NCI-H2196 treated with DMSO at 0.1 percent for 48 hours (cell line): Measurements from ENCODE around the gene GABBR2.

Experiments used
- DNase-seq: peaks from one replicate; lab custom pipeline; 2025; ENCODE audit not compliant: unreplicated experiment; lab: John Stamatoyannopoulos, UW

The GABBR2 gene

GRCh38 chr9:98449871-98450270 lies 258.9 kb downstream of the GABBR2 start:
- no peak for DNase-seq

DNA sequence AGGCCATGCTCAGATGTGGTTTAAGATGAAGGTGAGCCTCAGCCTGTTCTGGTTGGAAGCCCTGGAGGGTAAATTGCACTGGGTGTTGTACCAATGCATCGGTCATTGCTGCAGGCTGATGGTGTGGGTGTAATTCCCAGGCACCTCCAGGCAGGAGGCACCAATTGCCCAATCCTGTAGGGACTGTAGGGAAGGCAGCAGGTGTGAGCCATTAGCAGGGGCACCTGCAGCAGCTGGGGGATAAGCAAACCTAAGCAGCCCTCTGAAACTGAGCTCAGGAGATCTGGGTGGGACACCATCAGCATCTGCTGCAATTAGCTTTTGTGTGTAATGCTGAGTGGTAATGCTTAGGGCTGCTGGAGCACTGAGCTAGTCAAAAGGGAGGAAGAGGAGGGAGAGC lies 263.2 kb downstream of the GABBR2 start:
- no peak for DNase-seq

DNA sequence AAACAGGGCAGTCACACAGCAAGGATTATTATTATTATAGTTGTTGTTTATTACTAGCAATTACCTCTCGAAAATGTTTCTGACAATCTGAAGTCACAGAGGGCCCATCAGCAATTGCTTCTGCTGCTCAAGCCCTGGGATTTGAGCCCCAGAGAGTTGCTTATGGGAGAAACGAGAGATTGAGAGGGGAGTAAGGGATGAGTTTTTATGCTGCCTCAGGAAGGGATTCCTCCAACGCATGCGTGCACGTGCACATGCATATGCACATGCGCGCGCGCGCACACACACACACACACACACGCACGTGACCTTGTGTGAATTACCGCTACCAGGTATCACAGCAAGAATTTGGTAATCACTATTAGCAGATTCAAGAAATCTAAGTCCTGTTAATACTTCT lies 264.1 kb downstream of the GABBR2 start:
- no peak for DNase-seq

DNA sequence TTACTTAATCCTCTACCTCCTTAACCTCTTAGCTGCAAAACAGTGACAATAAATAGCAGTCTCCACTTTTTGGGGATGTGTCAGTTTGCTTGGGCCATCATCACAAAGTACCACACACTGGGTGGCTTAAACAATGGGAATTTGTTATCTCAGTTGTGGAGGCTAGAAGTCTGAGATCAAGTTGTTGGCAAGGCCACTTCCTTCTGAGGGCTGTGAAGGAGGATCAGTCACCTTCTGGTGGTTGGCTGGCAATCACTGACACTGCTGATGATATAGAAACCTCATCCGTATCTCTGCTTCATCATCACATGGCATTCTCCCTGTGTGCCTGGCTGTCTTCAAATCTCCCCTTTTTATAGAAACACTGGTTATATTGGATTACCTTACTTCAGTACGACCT lies 266.2 kb downstream of the GABBR2 start:
- DNase-seq = no peak

- DNase-seq = no peak
These were observed 266.6 kb downstream of the GABBR2 start for GRCh38 chr9:98442114-98442513.

GRCh38 chr9:98438666-98439065 lies 270.1 kb downstream of the GABBR2 start:
- no peak for DNase-seq

DNA sequence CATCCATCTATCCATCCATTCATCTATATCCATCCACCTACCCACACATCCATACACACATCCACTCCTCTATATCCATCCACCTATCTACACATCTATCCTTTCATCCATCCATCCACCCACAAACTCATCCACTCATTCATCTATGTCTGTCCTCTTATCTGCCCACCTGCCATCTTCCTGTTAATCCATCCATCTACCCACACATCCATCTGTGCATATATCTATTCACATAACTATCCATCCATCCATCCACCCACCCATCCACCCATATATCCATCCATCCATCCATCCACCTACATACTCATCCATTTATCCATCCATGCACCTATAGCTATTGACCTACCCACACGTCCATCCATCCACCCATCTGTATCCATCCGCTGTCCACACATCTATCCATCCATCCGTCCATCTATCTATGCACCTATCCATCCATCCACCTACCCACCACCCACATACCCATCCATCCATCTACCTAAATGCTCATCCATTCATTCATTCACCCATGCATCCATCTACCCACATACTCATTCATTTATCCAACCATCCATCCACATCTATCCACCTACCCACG lies 271.2 kb downstream of the GABBR2 start:
- DNase-seq = no peak

GRCh38 chr9:98432960-98433359 lies 275.8 kb downstream of the GABBR2 start:
- no peak for DNase-seq

GRCh38 chr9:98432134-98432533 lies 276.6 kb downstream of the GABBR2 start:
- no peak for DNase-seq

DNA sequence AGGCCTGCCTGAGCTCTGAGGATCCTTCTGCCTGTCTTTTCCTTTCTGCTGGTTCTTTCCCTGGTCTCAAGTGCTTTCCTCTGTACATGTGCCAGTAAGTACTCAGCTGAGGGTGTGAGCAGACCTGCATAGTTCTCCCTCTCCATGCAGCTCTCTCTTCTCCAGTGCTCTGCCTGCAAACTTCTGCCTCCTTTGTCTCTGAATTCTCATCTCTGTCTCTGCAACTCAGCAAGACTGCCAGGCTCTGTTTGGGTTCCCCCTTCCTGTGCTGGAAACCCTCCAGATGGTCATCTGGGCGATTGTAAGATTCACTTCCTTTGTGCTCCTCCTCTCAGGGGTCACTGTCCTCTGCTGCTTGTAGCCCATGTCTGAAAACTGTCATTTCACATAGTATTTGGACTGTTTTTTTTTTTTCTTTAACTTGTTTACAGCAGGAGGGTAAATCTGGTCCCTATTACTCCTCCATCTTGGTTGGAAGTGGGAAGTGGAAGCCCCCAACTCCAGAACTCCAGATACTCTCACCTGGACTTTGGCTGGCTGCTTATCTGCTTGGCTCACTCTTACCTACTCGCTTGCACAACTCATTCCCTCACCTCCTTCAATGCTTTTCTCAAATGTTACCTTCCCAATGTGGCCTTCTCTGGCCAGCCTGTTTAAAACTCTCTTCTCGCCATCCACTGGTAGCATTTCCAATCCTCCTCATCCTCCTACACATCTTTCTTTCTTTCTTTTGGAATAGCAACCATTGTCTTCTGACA lies 278.0 kb downstream of the GABBR2 start:
- DNase-seq = no peak

GRCh38 chr9:98429613-98430012 lies 279.1 kb downstream of the GABBR2 start:
- DNase-seq = no peak

GRCh38 chr9:98428454-98428853 lies 280.3 kb downstream of the GABBR2 start:
- DNase-seq = no peak

DNA sequence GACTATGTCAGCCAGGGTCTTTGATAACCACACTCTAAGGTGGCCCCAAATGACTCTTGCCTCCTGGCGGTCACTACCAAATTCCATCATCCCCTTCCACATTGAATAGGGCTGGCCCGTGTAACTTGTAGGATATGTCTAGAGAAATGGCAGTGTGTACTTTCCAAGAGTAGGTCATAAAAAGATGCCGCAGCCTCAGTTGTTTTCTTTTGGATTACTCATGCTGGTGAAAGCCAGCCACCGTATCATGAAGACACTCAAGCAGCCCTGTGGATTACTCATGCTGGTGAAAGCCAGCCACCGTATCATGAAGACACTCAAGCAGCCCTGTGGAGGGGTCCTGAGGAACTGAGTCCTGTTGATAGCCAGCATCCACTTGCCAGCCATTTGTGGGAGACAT lies 281.2 kb downstream of the GABBR2 start:
- DNase-seq = no peak

GRCh38 chr9:98425079-98425478 lies 283.7 kb downstream of the GABBR2 start:
- DNase-seq = no peak

DNA sequence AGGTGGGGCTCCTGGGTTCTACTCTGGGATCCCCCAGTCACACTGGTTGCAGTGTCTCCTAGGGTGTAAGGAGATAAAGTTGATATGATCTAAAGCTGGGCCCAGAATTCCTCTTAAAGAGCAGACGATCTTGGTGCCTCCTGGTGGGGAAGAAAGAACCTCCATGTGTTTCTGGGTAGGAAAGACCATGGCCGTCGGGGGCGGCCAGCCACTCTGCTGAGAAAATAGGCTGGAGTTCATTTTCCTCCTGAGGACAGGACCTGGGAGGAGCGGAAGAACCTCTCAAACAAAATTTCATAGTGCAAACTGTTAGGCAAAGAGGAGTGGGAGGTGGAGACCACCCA lies 289.5 kb downstream of the GABBR2 start:
- DNase-seq = no peak

- no peak for DNase-seq
These were observed 290.0 kb downstream of the GABBR2 start for GRCh38 chr9:98418578-98419259.

DNA sequence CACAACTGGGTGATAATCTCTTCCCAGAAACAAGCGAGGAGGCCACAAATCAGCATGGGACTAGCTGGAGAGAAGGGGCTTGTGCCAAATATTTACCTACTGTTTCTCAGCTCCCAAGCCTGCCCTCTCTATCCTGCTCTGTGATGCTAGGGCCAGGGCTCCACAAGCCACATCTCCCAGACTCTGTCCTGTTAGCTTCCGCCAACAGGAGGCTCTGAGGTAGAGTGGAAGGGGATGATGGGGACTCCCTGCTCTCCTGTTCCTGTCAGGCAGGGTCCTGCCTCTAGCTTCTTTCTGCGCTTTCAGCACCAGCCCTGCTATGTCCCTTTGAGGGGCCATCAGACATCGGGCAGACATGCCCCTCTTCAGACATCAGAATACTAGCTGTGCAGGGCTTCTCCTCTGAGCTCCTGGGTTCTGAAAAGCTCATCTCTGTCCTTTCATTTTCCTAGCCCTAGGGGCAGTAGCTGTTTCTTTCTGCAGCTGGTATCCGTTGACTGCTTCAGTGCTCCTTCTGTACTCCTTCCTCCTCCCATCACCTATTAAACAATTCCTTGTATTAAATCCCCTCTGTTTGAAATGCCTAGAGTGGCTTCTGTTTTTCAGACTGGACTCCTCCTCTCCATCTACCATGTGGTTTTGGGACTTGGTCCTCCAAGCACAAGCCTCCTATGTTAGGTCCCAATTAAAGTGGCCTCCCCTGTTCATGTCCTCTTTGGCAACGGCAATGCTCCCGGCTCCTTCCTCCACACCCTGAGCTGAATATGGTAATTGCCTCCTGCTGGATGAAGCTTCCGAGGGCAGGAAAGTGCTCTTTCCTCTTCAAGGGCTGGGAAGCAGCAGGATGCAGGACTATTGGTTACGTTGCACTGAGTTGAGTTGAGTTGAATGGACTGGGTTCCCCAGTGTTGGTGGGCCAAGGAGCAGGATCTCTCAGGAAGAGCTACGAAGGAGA lies 292.2 kb downstream of the GABBR2 start:
- no peak for DNase-seq

DNA sequence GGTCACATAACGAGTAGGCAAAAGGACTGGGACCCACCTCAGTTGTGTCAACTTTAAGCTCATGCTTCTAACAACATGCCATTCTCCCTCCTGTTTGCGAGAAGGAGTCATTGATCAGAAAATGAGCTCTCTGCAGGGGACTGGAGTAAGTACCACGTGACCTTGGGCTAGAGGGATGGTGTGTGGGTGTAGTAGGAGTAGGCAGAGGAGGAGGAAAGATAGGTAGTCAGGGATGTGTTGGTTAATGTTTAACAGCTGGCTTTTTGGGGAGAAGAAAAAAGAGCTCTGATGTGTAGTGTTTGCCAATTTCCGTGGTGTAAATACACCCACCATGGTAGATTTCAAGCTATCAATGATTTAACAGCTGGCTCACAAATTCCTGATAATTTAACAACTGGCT lies 293.0 kb downstream of the GABBR2 start:
- no peak for DNase-seq

DNA sequence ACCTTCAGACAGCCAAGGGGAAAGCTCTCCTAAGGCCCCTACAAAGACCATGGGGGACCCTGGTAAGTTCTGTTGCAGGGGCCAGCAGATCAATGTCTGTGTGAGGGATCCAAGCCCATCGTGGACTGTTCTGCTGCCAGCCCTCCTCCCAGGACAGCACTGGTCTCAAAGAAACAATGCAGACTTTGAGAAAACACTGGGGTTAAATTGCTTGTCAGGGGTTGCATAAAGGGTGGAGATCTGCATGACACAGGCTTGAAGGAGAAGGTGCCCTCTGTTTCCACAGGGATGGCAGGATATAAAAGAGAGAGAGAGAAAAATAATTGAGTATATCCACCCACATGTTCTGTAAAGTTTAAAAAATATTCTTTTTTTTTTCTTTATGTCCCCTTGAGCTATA lies 295.7 kb downstream of the GABBR2 start:
- no peak for DNase-seq

GRCh38 chr9:98412101-98412842 lies 296.5 kb downstream of the GABBR2 start:
- no peak for DNase-seq
